Esophagus (tissue), 2 donors: Measurements from ENCODE around the gene RAI1. TPM values are rescaled to one million over a fixed set of nuclear protein-coding genes. Genes with fewer than 3 reads are reported as not detected.
"Not testable (repeated sequence)": the region's sequence is repeated elsewhere in the genome, so short reads cannot be mapped to it uniquely, and the experiment has no call there.

Experiments
- H3K27ac ChIP-seq, 2 donors: one replicate each; pipeline ENCODE4 v1.5.1; 2013; ENCODE audit warnings: low read depth in 2 of 2, mild to moderate bottlenecking in 2 of 2, inconsistent platforms in 1 of 2, low read length in 1 of 2, moderate library complexity in 1 of 2
- H3K27me3 ChIP-seq, 2 donors: one replicate each; pipeline ENCODE4 v1.6.1; 2013; ENCODE audit warnings: low read length in 2 of 2, control low read depth in 1 of 2, mild to moderate bottlenecking in 1 of 2; ENCODE audit not compliant: insufficient read depth in 2 of 2, control insufficient read depth in 1 of 2
- H3K36me3 ChIP-seq, 2 donors: one replicate each; pipeline ENCODE4 v1.6.1; 2013; ENCODE audit warnings: low read length in 1 of 2; ENCODE audit not compliant: control insufficient read depth in 2 of 2, insufficient read depth in 2 of 2
- H3K4me1 ChIP-seq, 2 donors: one replicate each; pipeline ENCODE4 v1.6.1; 2013; ENCODE audit warnings: low read length in 1 of 2; ENCODE audit not compliant: control insufficient read depth in 2 of 2, insufficient read depth in 2 of 2
- H3K4me3 ChIP-seq, 2 donors: one replicate each; pipeline ENCODE4 v1.5.1; 2013; ENCODE audit warnings: low read length in 2 of 2, mild to moderate bottlenecking in 2 of 2, low read depth in 1 of 2, moderate library complexity in 1 of 2
- H3K9me3 ChIP-seq, 2 donors: one replicate each; pipeline ENCODE4 v1.6.1; 2013; ENCODE audit warnings: mild to moderate bottlenecking in 2 of 2, low read depth in 1 of 2, low read length in 1 of 2, moderate library complexity in 1 of 2; ENCODE audit not compliant: control insufficient read depth in 2 of 2, insufficient read depth in 1 of 2
- WGBS, 2 donors: extraction: QIAGEN DNeasy Blood & Tissue Kit; methylation state at CpG; one replicate each; pipeline ENCODE4 v1.1.7; 2013; 5-methylcytosine and 5-hydroxymethylcytosine counted together
- polyA plus RNA-seq, 2 donors: library from polyadenylated mRNA; stranded (reverse); fragments of 200-250 nt; gene quantifications; one replicate each; pipeline ENCODE4 v1.2.3, GENCODE V29; 2013
- donor health status: healthy with polysubstance abuse.
- donor health status: Bipolar disorder and iron deficiency.

The RAI1 gene
- polyA plus RNA-seq, 2 donors, result 10.7 to 14.4 TPM

DNA sequence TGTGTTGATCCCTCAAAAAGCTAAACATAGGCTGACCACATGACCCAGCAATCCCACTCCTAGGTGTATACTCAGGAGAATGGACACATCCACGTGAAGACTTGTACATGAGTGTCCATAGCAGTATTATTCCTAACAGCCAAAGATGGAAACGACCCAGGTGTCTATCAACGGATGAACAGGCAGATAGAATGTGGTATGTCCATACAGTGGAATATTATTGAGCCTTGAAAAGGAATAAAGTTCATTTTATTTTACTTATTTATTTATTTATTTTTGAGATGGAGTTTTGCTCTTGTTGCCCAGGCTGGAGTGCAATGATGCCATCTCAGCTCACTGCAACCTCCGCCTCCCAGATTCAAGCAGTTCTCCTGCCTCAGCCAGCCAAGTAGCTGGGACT is 36.1 kb upstream of the RAI1 start:
- not testable (repeated sequence) for H3K36me3 ChIP-seq, H3K27ac ChIP-seq, H3K27me3 ChIP-seq, H3K4me3 ChIP-seq, H3K9me3 ChIP-seq, H3K4me1 ChIP-seq
- 74 to 80% methylated on average over 4 of the region's 4 CpGs for WGBS, 2 donors

DNA sequence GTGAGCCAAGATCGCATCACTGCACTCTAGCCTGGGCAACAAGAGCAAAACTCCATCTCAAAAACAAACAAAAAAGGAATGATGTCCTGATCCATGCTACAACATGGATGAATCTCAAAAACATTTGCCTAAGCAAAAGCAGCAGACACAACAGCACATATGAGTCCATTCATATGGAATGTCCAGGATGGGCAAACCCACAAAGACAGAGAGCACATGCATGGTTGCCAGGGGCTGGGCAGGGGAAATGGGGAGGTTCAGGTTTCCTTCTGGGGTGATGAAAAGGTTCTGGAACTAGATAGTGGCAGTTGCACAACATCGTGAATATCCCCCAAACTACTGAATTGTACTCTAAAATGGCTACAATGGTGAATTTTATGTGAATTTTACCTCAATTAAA is 35.3 kb upstream of the RAI1 start:
- Histone ChIP-seq H3K36me3 (no peaks in the 10 kb centered on the region), H3K4me3 (no peak overlapping the region), H3K27me3 (no peaks in the 10 kb centered on the region), H3K27ac (no peak overlapping the region), H3K4me1 (no peaks in the 10 kb centered on the region), H3K9me3 (peaks cover 0 to 2% of the 10 kb centered on the region in 2 donors)
- WGBS, 2 donors, result 94 to 95% methylated on average over 2 of the region's 2 CpGs

DNA sequence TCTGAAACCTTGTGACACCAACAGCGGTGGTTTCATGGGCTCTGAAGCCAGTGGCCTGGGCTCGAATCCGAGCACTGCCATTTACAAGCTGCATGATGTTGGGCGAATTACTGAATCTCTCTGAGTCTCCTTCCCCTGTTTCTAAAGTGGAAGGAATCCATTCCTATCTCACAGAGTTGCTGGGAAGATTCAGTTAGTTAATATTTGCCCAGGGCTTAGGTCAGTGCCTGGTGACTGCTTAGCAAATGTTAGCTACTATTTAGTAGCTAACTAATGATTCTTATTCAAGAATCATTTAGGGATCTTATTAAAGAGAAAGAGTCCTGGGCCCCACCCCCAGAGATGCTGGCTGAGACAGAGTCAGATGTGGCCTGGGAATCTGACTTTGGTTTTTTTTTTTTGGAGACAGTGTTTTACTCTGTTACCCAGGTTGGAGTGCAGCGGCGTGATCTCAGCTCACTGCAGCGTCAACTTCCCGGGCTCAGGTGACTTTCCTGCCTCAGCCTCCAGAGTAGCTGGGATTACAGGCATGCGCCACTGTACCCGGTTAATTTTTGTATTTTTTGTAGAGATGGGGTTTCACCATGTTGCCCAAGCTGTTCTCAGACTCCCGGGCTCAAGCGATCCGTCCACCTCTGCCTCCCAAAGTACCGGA is 33.6 kb upstream of the RAI1 start:
- Histone ChIP-seq H3K9me3 (peaks cover 0 to 2% of the 10 kb centered on the region in 2 donors), H3K4me1 (no peaks in the 10 kb centered on the region), H3K27ac (no peak overlapping the region), H3K36me3 (no peaks in the 10 kb centered on the region), H3K4me3 (no peak overlapping the region), H3K27me3 (no peaks in the 10 kb centered on the region)
- WGBS, 2 donors, result 87 to 90% methylated on average over 14 of the region's 14 CpGs

DNA sequence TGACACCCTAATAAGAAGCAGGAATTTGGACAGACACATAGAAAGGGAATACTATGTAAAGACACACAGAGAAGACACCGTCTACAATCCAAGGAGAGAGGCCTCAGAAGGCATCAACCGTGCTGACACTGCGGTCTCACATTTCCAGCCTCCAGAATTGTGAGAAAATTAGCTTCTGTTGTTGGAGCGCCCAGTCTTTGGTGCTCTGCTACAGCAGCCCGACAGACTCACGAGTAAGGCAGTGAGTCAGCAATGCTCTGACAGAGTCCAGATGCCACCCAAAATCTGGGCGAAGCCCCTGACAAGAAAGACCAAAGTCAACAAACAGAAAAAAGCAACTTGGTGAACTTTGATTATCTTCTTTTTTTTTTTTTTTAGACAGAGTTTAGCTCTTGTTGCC is 32.5 kb upstream of the RAI1 start:
- Histone ChIP-seq H3K4me3 (no peak overlapping the region), H3K9me3 (peaks cover 0 to 2% of the 10 kb centered on the region in 2 donors), H3K4me1 (no peaks in the 10 kb centered on the region), H3K27me3 (no peaks in the 10 kb centered on the region), H3K27ac (no peak overlapping the region), H3K36me3 (no peaks in the 10 kb centered on the region)
- WGBS, 2 donors, result 66% methylated on average over 7 of the region's 7 CpGs

DNA sequence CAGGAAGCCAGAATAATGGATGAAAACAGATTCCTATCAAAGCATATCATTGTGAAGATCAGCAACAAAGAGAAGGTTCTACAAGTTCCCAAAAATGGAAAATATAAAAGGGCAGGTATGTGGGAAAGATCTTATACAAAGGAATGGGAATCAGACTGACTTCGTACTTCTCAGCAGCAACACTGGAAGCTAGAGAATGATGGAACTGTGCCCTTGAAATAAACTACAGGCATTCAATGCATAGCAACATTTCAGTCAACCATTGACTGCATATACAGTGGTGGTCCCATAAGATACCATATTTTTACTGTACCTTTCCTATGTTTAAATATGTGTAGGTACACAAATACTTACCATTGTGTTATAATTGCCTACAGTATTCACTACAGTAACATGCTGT is 30.3 kb upstream of the RAI1 start:
- H3K36me3 ChIP-seq, result no peaks in the 10 kb centered on the region
- 78 to 85% methylated on average over 1 of the region's 1 CpG for WGBS, 2 donors
- no peaks in the 10 kb centered on the region for H3K27me3 ChIP-seq
- no peaks in the 10 kb centered on the region for H3K4me1 ChIP-seq
- H3K4me3 ChIP-seq, result no peak overlapping the region
- no peak overlapping the region for H3K27ac ChIP-seq
- H3K9me3 ChIP-seq, result no peaks in the 10 kb centered on the region

DNA sequence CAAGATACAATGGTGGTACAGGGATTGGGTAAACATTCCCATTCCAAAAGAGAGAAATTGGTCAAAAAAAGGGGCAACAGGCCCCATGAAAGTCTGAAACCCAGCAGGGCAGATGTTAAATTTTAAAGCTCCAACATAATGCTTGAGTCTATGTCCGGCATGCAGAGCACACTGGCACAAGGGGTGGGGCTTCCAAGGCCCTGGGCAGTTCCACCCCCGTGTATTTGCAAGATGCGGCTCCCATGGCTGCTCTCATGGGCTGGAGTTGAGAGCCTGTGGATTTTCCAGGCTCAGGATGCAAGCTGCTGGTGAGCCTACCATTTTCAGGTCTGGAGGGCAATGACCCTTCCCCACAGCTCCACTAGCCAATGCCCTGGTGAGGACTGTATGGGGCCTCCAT is 27.9 kb upstream of the RAI1 start:
- Histone ChIP-seq H3K4me3 (no peak overlapping the region), H3K36me3 (no peaks in the 10 kb centered on the region), H3K9me3 (peaks cover 0 to 5% of the 10 kb centered on the region in 2 donors), H3K4me1 (no peaks in the 10 kb centered on the region), H3K27ac (no peak overlapping the region), H3K27me3 (no peaks in the 10 kb centered on the region)
- 76 to 93% methylated on average over 3 of the region's 3 CpGs for WGBS, 2 donors

DNA sequence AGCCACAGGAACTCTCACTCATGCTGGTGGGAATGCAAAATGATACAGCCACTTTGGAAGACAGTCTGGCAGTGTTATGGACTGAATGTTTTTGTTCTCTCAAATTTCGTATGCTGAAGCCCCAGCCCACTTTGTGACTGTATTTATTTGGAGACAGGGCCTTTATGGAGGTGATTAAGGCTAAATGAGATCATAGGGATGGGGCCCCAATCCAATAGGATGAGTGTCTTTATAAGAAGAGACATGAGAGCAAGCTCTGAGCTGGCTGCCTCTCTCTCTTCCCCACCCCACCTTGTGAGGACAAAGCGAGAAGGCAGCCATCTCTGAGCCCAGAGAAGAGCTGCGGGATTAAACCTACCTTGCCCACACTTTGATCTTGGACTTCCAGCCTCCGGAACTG is 21.9 kb upstream of the RAI1 start:
- Histone ChIP-seq H3K27me3 (no peaks in the 10 kb centered on the region), H3K27ac (no peak overlapping the region), H3K4me3 (no peak overlapping the region), H3K36me3 (no peaks in the 10 kb centered on the region), H3K9me3 (peaks cover 2 to 5% of the 10 kb centered on the region in 2 donors), H3K4me1 (peaks cover 5 to 8% of the 10 kb centered on the region in 2 donors)
- WGBS, 2 donors, result 77 to 85% methylated on average over 4 of the region's 4 CpGs

DNA sequence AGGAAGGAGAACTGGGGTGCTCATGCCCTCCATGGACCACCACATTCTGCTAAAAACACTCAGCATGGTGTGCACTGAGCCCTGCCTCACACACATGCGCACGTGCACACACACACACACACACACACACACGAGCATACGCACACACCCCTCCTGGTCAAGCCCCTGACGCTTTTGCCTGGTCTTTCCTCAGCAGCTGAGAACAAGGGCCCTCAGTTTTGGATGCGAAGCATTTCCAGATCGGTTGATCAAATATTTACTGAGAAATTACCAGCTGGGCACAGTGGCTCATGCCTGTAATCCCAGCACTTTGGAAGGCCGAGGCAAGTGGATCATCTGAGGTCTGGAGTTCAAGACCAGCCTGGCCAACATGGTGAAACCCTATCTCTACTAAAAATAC is 20.1 kb upstream of the RAI1 start:
- Histone ChIP-seq H3K27me3 (no peaks in the 10 kb centered on the region), H3K27ac (no peak overlapping the region), H3K4me3 (no peak overlapping the region), H3K4me1 (peaks cover 5 to 10% of the 10 kb centered on the region in 2 donors), H3K9me3 (peaks cover 2 to 5% of the 10 kb centered on the region in 2 donors), H3K36me3 (no peaks in the 10 kb centered on the region)
- 74 to 83% methylated on average over 8 of the region's 8 CpGs for WGBS, 2 donors

DNA sequence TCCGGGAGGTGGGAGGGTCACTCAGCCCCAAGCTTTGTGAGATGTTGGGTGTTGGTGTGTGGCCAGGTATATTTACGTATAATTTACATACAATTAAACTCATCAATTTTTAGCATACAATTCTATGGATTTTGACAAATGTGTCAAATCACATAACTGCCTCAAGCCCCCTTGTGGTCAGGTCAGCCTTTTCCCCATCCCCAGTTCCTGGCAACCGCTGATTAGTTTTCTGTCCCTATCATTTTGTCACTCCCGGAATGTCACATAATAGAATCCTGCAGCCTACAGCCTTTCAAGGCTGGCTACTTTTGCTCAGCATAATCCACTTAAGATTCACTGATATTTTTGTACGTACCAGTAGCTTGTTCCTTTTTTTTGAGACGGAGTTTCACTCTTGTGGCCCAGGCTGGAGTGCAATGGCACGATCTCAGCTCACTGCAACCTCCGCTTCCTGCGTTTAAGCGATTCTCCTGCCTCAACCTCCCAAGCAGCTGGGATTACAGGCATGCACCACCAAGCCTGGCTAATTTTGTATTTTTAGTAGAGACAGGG is 19.3 kb upstream of the RAI1 start:
- no peaks in the 10 kb centered on the region for H3K36me3 ChIP-seq
- no peak overlapping the region for H3K27ac ChIP-seq
- H3K9me3 ChIP-seq, result peaks cover 2 to 5% of the 10 kb centered on the region in 2 donors
- 88 to 89% methylated on average over 10 of the region's 10 CpGs for WGBS, 2 donors
- H3K4me3 ChIP-seq, result no peak overlapping the region
- no peaks in the 10 kb centered on the region for H3K27me3 ChIP-seq
- H3K4me1 ChIP-seq, result peaks cover 7 to 11% of the 10 kb centered on the region in 2 donors
